Skeletal muscle tissue (tissue), 4 donors: ENCODE results near the gene ENPP6. TPM values are rescaled to one million over a fixed set of nuclear protein-coding genes. Genes with fewer than 3 reads are reported as not detected.

Experiments
- H3K27ac ChIP-seq: one replicate; pipeline ENCODE4 v1.7.0; 2013; ENCODE audit warnings: mild to moderate bottlenecking, low read depth, low read length, inconsistent platforms
- H3K27me3 ChIP-seq, 3 donors: one replicate each; pipeline ENCODE4 v1.7.0; 2013; ENCODE audit warnings: low read length in 3 of 3; ENCODE audit not compliant: control insufficient read depth in 3 of 3, insufficient read depth in 3 of 3
- H3K36me3 ChIP-seq, 3 donors: one replicate each; pipeline ENCODE4 v1.7.0; 2013; ENCODE audit warnings: low read length in 3 of 3; ENCODE audit not compliant: control insufficient read depth in 3 of 3, insufficient read depth in 3 of 3
- H3K4me1 ChIP-seq, 3 donors: one replicate each; pipeline ENCODE4 v1.7.0; 2013; ENCODE audit warnings: low read length in 3 of 3, mild to moderate bottlenecking in 3 of 3; ENCODE audit not compliant: control insufficient read depth in 3 of 3, insufficient read depth in 3 of 3
- H3K4me3 ChIP-seq, 3 donors: one replicate each; pipeline ENCODE4 v1.7.0; 2013; ENCODE audit warnings: low read length in 3 of 3
- H3K9ac ChIP-seq, 3 donors: one replicate each; pipeline ENCODE4 v1.7.0; 2013; ENCODE audit warnings: low read length in 3 of 3, mild to moderate bottlenecking in 3 of 3, moderate library complexity in 2 of 3, low read depth in 1 of 3
- H3K9me3 ChIP-seq, 3 donors: one replicate each; pipeline ENCODE4 v1.7.0; 2013; ENCODE audit warnings: low read length in 3 of 3; ENCODE audit not compliant: control insufficient read depth in 3 of 3
- total RNA-seq: library from RNA; depleted of rRNA; stranded (reverse); fragments of >200 nt; gene quantifications from one replicate; pipeline ENCODE4 v1.2.3, GENCODE V29; 2014
- donor health status: Osteomylitis.

ENPP6 gene
- total RNA-seq, 1 donor from 2014 or later, result 6.3 TPM

DNA sequence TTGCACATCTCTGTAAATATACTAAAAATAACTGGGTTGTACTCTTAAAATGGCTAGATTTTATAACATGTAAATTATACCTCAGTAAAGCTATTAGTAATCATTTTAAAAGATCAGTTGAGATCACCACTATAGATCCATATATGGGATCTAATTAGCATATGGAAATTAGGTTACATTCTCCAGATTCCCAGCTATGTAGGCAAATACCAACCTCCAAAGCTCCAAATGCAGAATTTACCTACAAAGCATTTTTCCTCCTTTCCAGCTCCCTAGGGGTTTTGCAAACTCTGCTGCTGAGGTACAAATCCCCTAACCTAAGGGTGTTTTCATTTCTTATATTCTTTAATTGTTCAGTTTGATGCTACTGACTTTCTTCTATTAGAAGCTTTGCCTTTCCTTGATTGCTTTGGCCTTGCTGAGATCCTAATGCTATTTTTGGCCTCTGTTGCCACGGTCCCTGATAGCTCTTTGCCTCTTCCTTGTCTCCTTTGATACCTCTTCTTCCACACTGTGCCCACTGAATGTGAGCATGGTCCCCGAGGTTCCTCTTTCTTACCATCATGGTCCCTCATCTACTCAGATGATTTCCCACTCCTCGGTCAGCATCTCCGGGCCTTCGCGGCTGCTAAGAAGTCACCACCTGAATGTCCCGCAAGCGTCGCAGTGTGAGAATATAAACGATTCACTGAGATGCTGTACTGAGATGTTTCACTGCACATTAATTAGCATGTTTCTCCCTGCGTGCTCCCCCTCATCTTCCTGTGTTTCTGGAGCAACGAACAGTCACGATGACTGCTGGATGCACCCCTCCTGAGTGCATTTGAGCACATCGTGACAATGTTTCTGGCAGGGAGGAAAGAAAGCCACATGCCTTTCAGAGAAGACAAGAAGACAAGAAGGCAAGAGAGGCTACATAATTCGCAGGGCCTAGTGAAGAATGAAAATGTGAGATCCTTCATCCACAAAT, 23.8 kb downstream of the ENPP6 start:
- Histone ChIP-seq H3K9ac (no peak overlapping the region), H3K27ac (no peak overlapping the region), H3K4me1 (no peaks in the 10 kb centered on the region), H3K27me3 (no peaks in the 10 kb centered on the region), H3K9me3 (no peaks in the 10 kb centered on the region), H3K36me3 (no peaks in the 10 kb centered on the region), H3K4me3 (no peak overlapping the region)

DNA sequence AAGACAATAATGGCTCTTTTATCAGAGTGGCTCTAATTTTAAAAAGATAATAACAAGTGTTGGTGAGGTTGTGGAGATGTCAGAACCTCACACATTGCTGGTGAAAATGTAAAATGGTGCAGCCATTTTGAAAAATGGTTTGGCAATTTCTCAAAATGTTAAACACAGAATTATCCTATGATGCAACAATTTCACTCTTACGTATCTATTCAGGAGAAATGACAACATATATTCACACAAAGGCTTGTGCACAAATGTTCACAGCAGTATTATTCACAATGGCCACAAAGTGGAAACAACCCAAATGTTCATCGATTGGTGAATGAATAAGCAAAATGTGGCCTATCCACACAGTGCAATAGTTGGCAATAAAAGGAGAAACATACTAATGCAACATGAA, 24.7 kb downstream of the ENPP6 start:
- no peak overlapping the region for H3K27ac ChIP-seq
- no peaks in the 10 kb centered on the region for H3K27me3 ChIP-seq
- H3K9ac ChIP-seq, result no peak overlapping the region
- H3K4me3 ChIP-seq, result no peak overlapping the region
- no peaks in the 10 kb centered on the region for H3K4me1 ChIP-seq
- no peaks in the 10 kb centered on the region for H3K36me3 ChIP-seq
- H3K9me3 ChIP-seq, result no peaks in the 10 kb centered on the region

DNA sequence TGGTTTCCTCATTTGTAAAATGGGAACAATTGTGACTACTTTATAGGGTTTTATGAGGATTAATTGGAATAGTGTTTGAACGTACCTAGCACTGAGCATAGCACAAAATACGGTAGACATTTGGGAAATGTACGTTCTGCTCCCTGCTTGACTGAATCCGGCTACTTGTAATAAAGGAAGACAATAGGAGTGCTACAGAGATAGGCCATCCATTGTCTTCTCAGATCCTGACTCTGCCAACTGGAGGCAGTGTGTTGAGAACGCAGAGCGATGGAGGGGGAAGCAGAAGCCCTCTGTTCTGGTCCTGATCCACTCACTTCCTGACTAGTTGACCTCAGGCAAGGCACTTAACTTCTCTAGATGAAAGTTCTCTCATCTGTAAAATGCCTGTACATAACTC, 26.4 kb downstream of the ENPP6 start:
- Histone ChIP-seq H3K36me3 (no peaks in the 10 kb centered on the region), H3K27ac (no peak overlapping the region), H3K9me3 (no peaks in the 10 kb centered on the region), H3K4me3 (no peak overlapping the region), H3K4me1 (no peaks in the 10 kb centered on the region), H3K9ac (no peak overlapping the region), H3K27me3 (no peaks in the 10 kb centered on the region)

DNA sequence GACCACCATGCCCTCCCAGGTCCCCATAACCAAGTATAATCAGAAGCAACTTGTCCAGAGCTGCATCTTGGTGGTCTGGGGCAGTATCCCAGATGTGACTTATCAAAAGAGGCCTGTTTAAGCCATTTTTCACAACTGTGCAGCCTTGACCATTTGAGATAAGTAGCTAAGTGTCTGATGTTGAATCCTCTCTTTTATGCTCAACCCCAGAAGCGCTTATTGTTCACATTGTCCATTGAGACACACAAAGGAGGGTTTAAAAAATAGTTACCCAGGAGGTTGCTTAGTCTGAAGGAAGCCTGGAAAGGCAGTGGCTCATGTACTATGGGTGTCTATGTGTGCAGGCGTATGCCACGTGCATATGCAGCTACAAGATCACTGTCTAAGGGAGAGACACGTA, 27.0 kb downstream of the ENPP6 start:
- no peak overlapping the region for H3K27ac ChIP-seq
- H3K36me3 ChIP-seq, result no peaks in the 10 kb centered on the region
- no peaks in the 10 kb centered on the region for H3K9me3 ChIP-seq
- H3K27me3 ChIP-seq, result no peaks in the 10 kb centered on the region
- H3K4me1 ChIP-seq, result no peaks in the 10 kb centered on the region
- no peak overlapping the region for H3K9ac ChIP-seq
- H3K4me3 ChIP-seq, result no peak overlapping the region

DNA sequence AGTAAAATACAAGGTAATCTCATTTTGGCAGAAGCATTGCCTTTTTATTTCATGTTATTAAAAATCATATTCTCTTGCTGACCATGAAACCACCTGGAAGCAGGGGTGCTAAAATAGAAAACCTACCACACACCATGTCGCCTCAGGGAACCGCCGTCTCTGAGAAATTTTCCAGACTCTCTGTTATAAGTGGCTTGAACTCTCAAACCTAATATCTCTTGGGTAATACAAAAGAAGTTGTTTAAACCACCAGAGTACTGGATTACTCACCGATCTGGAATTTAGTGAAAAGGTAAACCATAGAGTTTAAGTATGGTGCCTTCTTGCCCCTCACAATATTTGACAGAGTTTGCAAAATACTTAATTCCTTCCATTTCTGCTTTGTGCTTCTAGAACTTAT, 27.7 kb downstream of the ENPP6 start:
- Histone ChIP-seq H3K9me3 (no peaks in the 10 kb centered on the region), H3K4me1 (no peaks in the 10 kb centered on the region), H3K27me3 (no peaks in the 10 kb centered on the region), H3K4me3 (no peak overlapping the region), H3K36me3 (no peaks in the 10 kb centered on the region), H3K9ac (no peak overlapping the region), H3K27ac (no peak overlapping the region)

DNA sequence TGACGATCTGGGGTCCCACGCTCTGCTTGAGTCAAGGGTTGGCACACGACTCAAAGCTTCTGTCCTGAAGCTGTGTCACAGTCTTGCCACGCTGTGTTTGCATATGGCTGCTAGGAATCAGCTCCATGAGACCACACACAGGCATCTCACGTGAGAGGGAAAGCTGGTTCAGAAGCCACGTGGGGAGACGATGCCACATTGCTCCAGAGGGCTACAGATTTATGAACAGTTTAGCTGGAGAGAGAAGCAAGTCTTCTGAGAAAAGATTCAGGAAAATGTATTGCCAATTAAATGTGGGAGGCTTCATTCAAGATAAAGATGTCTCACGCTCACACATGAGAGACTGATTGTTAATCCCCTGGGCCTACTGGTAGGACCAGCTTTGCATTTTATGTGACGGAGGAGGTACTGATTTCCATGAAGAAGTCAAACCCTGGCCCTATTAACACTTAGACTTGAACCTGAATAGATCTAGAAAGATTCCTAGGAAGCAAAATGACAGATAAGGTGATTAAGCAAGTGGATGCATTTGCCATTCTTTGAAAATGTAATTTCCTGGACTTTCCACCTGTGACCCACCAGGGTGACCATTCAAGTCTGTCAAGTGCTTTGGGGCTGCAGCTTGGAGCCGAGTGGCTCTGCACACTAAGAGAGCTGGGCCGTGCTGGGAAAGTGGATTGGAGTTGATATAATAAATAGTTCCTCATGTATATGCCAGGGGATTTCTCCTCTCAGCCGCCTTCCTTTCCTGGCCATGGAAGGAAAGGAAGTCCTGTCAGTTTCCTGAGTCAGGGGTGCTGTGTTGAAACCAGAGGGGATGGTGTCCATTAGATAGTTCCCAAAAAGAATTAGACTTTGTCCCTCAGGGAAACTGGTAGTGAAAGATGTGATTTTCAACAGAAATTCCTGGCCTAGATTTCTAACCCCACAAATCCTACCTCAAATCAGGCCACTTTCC, 29.0 kb downstream of the ENPP6 start:
- H3K9me3 ChIP-seq, result no peaks in the 10 kb centered on the region
- no peaks in the 10 kb centered on the region for H3K4me1 ChIP-seq
- no peaks in the 10 kb centered on the region for H3K27me3 ChIP-seq
- no peak overlapping the region for H3K27ac ChIP-seq
- H3K36me3 ChIP-seq, result no peaks in the 10 kb centered on the region
- no peak overlapping the region for H3K9ac ChIP-seq
- no peak overlapping the region for H3K4me3 ChIP-seq

DNA sequence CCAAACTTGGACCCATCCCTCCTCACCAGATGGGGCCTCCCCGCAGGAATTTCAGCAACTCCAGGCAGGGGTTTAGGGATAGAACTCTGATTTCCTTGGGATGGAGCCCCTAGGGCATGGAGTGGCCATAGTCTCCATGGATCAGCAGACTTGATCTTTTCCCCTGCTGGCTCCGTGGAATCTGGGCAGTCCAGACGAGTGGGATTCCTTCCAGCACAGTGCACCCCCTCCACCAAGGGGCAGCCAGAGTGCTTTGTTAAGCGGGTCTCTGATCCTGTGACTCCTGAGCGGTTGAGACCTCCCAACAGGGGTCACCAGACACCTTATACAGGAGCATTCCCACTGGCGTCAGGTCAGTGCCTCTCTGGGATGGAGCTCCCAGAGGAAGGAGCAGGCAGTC, 40.4 kb downstream of the ENPP6 start:
- no peaks in the 10 kb centered on the region for H3K9me3 ChIP-seq
- no peaks in the 10 kb centered on the region for H3K36me3 ChIP-seq
- peaks cover 0 to 9% (median 2%) of the 10 kb centered on the region in 3 donors for H3K27me3 ChIP-seq
- no peaks in the 10 kb centered on the region for H3K4me1 ChIP-seq
- H3K4me3 ChIP-seq, result no peak overlapping the region
- H3K9ac ChIP-seq, result no peak overlapping the region
- no peak overlapping the region for H3K27ac ChIP-seq

DNA sequence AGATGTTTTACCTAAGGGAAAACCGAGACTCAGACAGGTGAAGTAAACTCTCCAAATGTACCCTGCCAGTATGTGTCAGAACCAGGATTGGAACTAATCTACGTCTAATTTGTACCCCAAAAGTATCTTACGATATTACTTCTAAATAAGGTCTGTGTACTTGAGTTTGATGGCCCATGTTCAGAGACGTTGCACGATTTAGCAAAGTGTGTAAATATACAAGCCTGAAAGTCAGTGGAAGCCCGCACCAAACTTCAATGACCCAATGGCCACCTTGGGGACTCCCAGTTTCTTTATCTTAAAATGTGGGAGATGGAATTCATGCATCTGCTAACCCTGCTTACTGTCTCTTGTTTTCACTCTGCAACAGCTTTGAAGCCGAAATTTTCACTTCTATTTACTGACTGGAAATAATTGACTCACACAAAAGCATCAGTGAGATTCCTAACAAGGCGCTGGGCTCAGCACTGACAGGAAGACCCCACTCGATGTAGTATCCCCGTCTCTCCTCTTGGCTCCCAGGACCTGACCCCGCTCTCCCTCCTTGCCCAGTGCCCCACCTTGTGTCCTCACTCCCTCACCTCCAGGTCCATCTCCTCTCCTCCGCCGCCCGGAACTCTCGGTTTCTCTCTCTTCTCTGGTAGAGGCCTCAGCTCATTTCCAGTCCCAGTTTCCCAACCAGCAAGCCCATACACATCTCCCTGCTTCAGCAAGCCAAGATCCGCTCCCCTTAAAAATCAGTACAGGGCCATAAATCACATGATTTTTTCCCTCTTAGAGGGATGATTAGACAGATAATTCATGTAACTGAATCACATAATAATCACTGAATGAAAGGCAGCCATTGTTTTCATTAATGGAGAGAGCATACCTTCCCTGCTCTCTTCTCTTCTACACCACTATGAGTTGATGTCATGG, 42.8 kb downstream of the ENPP6 start:
- Histone ChIP-seq H3K9ac (no peak overlapping the region), H3K4me1 (no peaks in the 10 kb centered on the region), H3K36me3 (no peaks in the 10 kb centered on the region), H3K27me3 (peaks cover 0 to 14% (median 2%) of the 10 kb centered on the region in 3 donors), H3K4me3 (no peak overlapping the region), H3K9me3 (no peaks in the 10 kb centered on the region), H3K27ac (no peak overlapping the region)

DNA sequence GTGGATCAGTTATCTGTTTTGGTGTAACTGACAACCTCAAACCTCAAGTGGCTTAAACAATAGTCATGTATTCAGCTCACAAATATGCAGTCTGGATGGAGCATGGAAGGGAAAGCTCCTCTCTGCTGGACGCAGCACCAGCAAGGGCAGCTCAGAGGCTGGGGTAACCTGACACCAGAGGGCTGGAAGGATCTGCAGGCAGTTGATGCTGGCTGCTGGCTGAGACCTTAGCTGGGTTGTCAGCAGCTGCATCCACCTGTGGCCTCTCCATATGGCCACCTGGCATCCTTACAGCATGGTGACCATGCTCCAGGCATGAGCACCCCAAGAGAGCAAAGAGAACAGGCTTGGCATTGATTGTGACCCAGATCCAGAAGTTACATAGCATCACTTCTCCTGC, 46.7 kb downstream of the ENPP6 start:
- H3K9ac ChIP-seq, result peak overlapping the region in 1 of 3 donors; percentile 20
- H3K9me3 ChIP-seq, result no peaks in the 10 kb centered on the region
- H3K27ac ChIP-seq, result no peak overlapping the region
- H3K4me3 ChIP-seq, result no peak overlapping the region
- no peaks in the 10 kb centered on the region for H3K36me3 ChIP-seq
- peaks cover 3 to 18% (median 4%) of the 10 kb centered on the region in 3 donors for H3K27me3 ChIP-seq
- H3K4me1 ChIP-seq, result peaks cover 3 to 6% (median 5%) of the 10 kb centered on the region in 3 donors
